Hematopoietic multipotent progenitor cell (in vitro differentiated cells): ENCODE measurements around the gene MSRB2. TPM values are rescaled to one million over a fixed set of nuclear protein-coding genes. Genes with fewer than 3 reads are reported as not detected.

Experiments
- DNase-seq, 3 donors: peaks; one replicate each; pipeline ENCODE4 v3.0.0-alpha.2; 2011 to 2015; ENCODE audit warnings: low read depth in 2 of 3, low spot score in 2 of 3
- small RNA-seq: library from RNA; depleted of rRNA; stranded (forward); fragments of <200 nt; gene quantifications from one replicate; pipeline ENCODE3, GENCODE V24; 2012
- total RNA-seq: library from RNA; depleted of rRNA; stranded (reverse); fragments of >200 nt; gene quantifications from one replicate; pipeline ENCODE4 v1.2.3, GENCODE V29; 2012

Gene MSRB2
- total RNA-seq, 1 donor, result 6.7 TPM

DNA sequence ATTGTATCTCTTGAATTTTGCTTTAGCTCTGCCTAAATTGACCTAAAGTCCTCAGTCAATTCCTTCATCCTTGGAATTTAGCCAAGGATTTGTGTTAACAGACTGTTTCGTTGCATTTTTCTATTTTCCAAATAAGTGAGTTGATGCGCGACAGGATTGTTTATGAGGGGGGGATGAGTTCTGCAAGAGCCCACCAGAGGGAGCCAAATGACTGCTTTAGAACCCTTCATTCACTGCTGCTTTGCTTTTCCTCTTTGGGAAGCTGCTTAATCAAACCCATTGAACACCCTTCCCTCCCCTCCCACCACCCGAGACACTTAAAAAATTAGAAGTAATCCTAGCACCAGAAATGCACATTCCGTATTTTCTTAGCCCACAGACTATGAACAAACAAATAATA is 63.0 kb downstream of the MSRB2 start:
- peak in 2 of 3 donors; percentile 28 to 70 for DNase-seq

DNA sequence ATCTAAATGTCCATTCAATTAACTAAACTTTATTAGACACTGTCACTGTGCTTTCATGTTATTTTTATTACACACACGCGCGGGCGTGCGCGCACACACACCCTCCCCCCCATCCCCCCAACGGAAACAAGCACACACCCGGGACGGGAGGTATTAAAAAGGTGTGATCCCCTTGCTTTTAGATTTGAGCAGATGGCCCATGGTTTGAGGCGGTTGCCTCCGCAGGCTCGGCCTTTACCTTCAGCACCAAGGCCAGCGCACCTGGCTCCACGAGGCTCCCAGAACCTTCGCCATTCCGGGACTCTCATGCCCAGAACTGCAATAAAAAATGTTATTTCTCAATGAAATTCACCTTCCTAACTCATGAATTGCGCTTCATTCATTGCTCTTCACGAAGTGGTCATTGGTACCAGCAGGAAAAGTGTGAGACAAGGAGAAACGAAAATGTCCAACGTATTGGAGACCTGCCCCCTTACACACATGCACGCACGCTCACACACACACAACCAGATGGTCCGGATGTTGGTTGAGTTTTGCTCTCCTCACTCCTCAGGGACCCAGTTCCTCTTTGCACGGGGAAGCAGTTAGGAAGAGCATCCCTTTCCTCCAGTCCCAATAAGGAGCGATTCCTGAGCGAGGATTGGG is 76.0 kb downstream of the MSRB2 start:
- DNase-seq, result peak in 2 of 3 donors; percentile 31 to 61

Small RNA genes within 50 kb of the gene (small RNA-seq; reads per million reads assigned to genes)
- gene RF00561, result not detected

Other genes with a start within 250 kb of the MSRB2 start
- gene ARMC3, start 167.5 kb upstream of the MSRB2 start, total RNA-seq, result 0.54 TPM
- gene PTF1A, start 96.7 kb downstream of the MSRB2 start, total RNA-seq, result not detected
- not detected for gene C10orf67, start 249.2 kb downstream of the MSRB2 start, total RNA-seq